HepG2 (cell line): ENCODE measurements around the gene AFF1. TPM values are rescaled to one million over a fixed set of nuclear protein-coding genes. Genes with fewer than 3 reads are reported as not detected.

Experiments
- ARNT2 ChIP-seq: sonication (generic); formaldehyde crosslinking; IDR thresholded peaks from 2 replicates; pipeline ENCODE4 v1.8.0; 2022; ENCODE audit warnings: mild to moderate bottlenecking, low read depth, missing genetic modification reagents, moderate library complexity
- BCLAF1 ChIP-seq: fragments of 450-650 bp; IDR thresholded peaks from 2 replicates; pipeline ENCODE4 v1.6.1; 2017; ENCODE audit warnings: mild to moderate bottlenecking
- DR1 ChIP-seq: sonication (generic); formaldehyde crosslinking; IDR thresholded peaks from 2 replicates; pipeline ENCODE4 v1.8.0; 2021; ENCODE audit warnings: mild to moderate bottlenecking, missing genetic modification reagents, inconsistent platforms
- FOXP4 ChIP-seq: sonication (generic); formaldehyde crosslinking; IDR thresholded peaks from 2 replicates; pipeline ENCODE4 v1.4.0; 2020; ENCODE audit warnings: missing genetic modification reagents
- HMGXB3 ChIP-seq: sonication (generic); formaldehyde crosslinking; IDR thresholded peaks from 2 replicates; pipeline ENCODE4 v1.4.0; 2020; ENCODE audit warnings: missing genetic modification reagents, borderline replicate concordance
- HOXA9 ChIP-seq: sonication (generic); formaldehyde crosslinking; IDR thresholded peaks from 2 replicates; pipeline ENCODE4 v1.8.1; 2022; ENCODE audit warnings: missing genetic modification reagents, mild to moderate bottlenecking, moderate library complexity, borderline replicate concordance
- PAWR ChIP-seq: sonication (generic); formaldehyde crosslinking; IDR thresholded peaks from 2 replicates; pipeline ENCODE4 v1.4.0; 2020; ENCODE audit warnings: missing genetic modification reagents, mild to moderate bottlenecking, borderline replicate concordance
- STAT5B ChIP-seq: sonication (generic); formaldehyde crosslinking; IDR thresholded peaks from 2 replicates; pipeline ENCODE4 v1.4.0; 2020; ENCODE audit warnings: missing genetic modification reagents
- ZBTB21 ChIP-seq: sonication (generic); formaldehyde crosslinking; IDR thresholded peaks from 2 replicates; pipeline ENCODE4 v1.4.0; 2020; ENCODE audit warnings: missing genetic modification reagents
- ZBTB44 ChIP-seq: sonication (generic); formaldehyde crosslinking; IDR thresholded peaks from 2 replicates; pipeline ENCODE4 v1.4.0; 2020; ENCODE audit warnings: missing genetic modification reagents
- ZC3H13 ChIP-seq: sonication (generic); formaldehyde crosslinking; IDR thresholded peaks from 2 replicates; pipeline ENCODE4 v1.8.1; 2023; ENCODE audit warnings: mild to moderate bottlenecking, missing genetic modification reagents, moderate library complexity
- ZNF552 ChIP-seq: sonication (generic); formaldehyde crosslinking; IDR thresholded peaks from 2 replicates; pipeline ENCODE4 v1.9.0; 2022; ENCODE audit warnings: missing genetic modification reagents, mild to moderate bottlenecking, borderline replicate concordance
- ZNF678 ChIP-seq: sonication (generic); formaldehyde crosslinking; IDR thresholded peaks from 2 replicates; pipeline ENCODE4 v1.4.0; 2020; ENCODE audit warnings: mild to moderate bottlenecking, missing genetic modification reagents
- polyA plus RNA-seq, 8 experiments: library from polyadenylated mRNA; depleted of rRNA in 3 of 8; stranded (reverse) in 7 of 8; unstranded in 1 of 8; fragments of >200 nt; fragmentation: Illumina TruSeq in 4 of 8; extraction: Trizol in 4 of 8; gene quantifications; 2 replicates each; pipeline versions ENCODE4 v1.2.1 to v1.2.3, GENCODE V29; 2011 to 2016; ENCODE audit warnings: low read depth in 4 of 8, missing spikeins in 1 of 8, mixed read lengths in 1 of 8; ENCODE audit not compliant: insufficient read depth in 1 of 8
- total RNA-seq, 5 experiments: library from RNA; depleted of rRNA; stranded (reverse); fragments of >200 nt; fragmentation: Illumina TruSeq; extraction: Trizol; gene quantifications; 2 replicates each; pipeline ENCODE4 v1.2.3, GENCODE V29; 2016; ENCODE audit warnings: low read depth in 1 of 5

AFF1 gene
- total and polyA plus RNA-seq, 2 of the 13 experiments (the other 11 are each of a cell fraction or from before 2014, with no cell fraction given), result 15.5 to 15.9 TPM

GRCh38 chr4:86934771-86935565 is at the start of gene AFF1 (continued):
- TF ChIP-seq BCLAF1 (no peak), PAWR (CRISPR knock-in tag) (no peak), ZBTB21 (CRISPR knock-in tag) (no peak), ZNF678 (CRISPR knock-in tag) (0 out of 2 replicates have a peak, but pooled peaks have one; percentile 47), ZBTB44 (CRISPR knock-in tag) (no peak), DR1 (CRISPR knock-in tag) (no peak), FOXP4 (peak; percentile 13; the same call in 1 of the 2 replicates), STAT5B (no peak), ZC3H13 (CRISPR knock-in tag) (no peak; the same call in 1 of the 2 replicates), HOXA9 (peak; percentile 80), ARNT2 (CRISPR knock-in tag) (peak; percentile 92), HMGXB3 (CRISPR knock-in tag) (no peak; the same call in 1 of the 2 replicates), ZNF552 (CRISPR knock-in tag) (no peak)
